Left forelimb (tissue), 1 donor: Measurements from ENCODE around the gene KRT25.
"Not testable (repeated sequence)": the region's sequence is repeated elsewhere in the genome, so short reads cannot be mapped to it uniquely, and the experiment has no call there.

Source experiments
- DNase-seq: peaks from one replicate; pipeline ENCODE4 v3.0.0-alpha.2; 2018; ENCODE audit warnings: low spot score

Gene KRT25

GRCh38 chr17:40753804-40754203 lies 1.3 kb downstream of the KRT25 start:
- no peak for DNase-seq

GRCh38 chr17:40751065-40751464 lies 4.1 kb downstream of the KRT25 start:
- no peak for DNase-seq

GRCh38 chr17:40750391-40750790 lies 4.7 kb downstream of the KRT25 start:
- DNase-seq: no peak

GRCh38 chr17:40748666-40749065 lies 6.5 kb downstream of the KRT25 start:
- not testable (repeated sequence) for DNase-seq

GRCh38 chr17:40738553-40738952 lies 16.6 kb downstream of the KRT25 start:
- no peak for DNase-seq

- no peak for DNase-seq
Measured at GRCh38 chr17:40735016-40735415, 20.1 kb downstream of the KRT25 start.

- DNase-seq: no peak
Measured at GRCh38 chr17:40734018-40734417, 21.1 kb downstream of the KRT25 start.

GRCh38 chr17:40730970-40731369 lies 24.2 kb downstream of the KRT25 start:
- no peak for DNase-seq

- no peak for DNase-seq
Measured at GRCh38 chr17:40727447-40728231, 27.5 kb downstream of the KRT25 start.

GRCh38 chr17:40726919-40727318 lies 28.2 kb downstream of the KRT25 start:
- DNase-seq: no peak

- DNase-seq: no peak
Measured at GRCh38 chr17:40724656-40725055, 30.5 kb downstream of the KRT25 start.

- no peak for DNase-seq
Measured at GRCh38 chr17:40722241-40722640, 32.9 kb downstream of the KRT25 start.

GRCh38 chr17:40720899-40721298 lies 34.2 kb downstream of the KRT25 start:
- DNase-seq: no peak

GRCh38 chr17:40718930-40719329 lies 36.2 kb downstream of the KRT25 start:
- DNase-seq: no peak

- no peak for DNase-seq
Measured at GRCh38 chr17:40717776-40718175, 37.4 kb downstream of the KRT25 start.

- DNase-seq: no peak
Measured at GRCh38 chr17:40714473-40714872, 40.7 kb downstream of the KRT25 start.

- no peak for DNase-seq
Measured at GRCh38 chr17:40707745-40708144, 47.4 kb downstream of the KRT25 start.

GRCh38 chr17:40705584-40705983 lies 49.5 kb downstream of the KRT25 start:
- no peak for DNase-seq

- DNase-seq: no peak
Measured at GRCh38 chr17:40703652-40704051, 51.5 kb downstream of the KRT25 start, which contains the start of gene KRT24. TSS of gene KRT24 (minus strand) at chr17:40703752. CDS start at chr17:40703693, 59 bp downstream.

GRCh38 chr17:40702271-40702670 lies 52.9 kb downstream of the KRT25 start:
- DNase-seq: no peak

- DNase-seq: no peak
Measured at GRCh38 chr17:40699853-40700252, 55.3 kb downstream of the KRT25 start.

GRCh38 chr17:40699371-40699770 lies 55.8 kb downstream of the KRT25 start:
- no peak for DNase-seq
